BE2C (cell line): ENCODE data around the gene KCNG2.

Experiments used
- DNase-seq: peaks from one replicate; pipeline ENCODE4 v3.0.0-alpha.2; 2020
- H3K27me3 ChIP-seq: fragments of 250-450 bp; sonication (Bioruptor Pico); 2 replicates; pipeline ENCODE4 v1.5.1; 2020; ENCODE audit warnings: mild to moderate bottlenecking
- H3K36me3 ChIP-seq: fragments of 250-450 bp; sonication (Bioruptor Pico); 2 replicates; pipeline ENCODE4 v1.5.1; 2020; ENCODE audit warnings: mild to moderate bottlenecking
- H3K4me1 ChIP-seq: fragments of 250-450 bp; sonication (Bioruptor Pico); 2 replicates; pipeline ENCODE4 v1.5.1; 2020
- H3K4me3 ChIP-seq: 2 replicates; pipeline ENCODE4 v1.5.1; 2011; ENCODE audit warnings: low read depth, low read length
- H3K9me3 ChIP-seq: fragments of 250-450 bp; sonication (Bioruptor Pico); 2 replicates; pipeline ENCODE4 v1.5.1; 2020
- TF ChIP-seq, protein P1 (sequence below): IDR thresholded peaks from 2 replicates; pipeline ENCODE4 v1.5.1; 2012; ENCODE audit warnings: mild to moderate bottlenecking, low read depth, low read length

KCNG2 gene

DNA sequence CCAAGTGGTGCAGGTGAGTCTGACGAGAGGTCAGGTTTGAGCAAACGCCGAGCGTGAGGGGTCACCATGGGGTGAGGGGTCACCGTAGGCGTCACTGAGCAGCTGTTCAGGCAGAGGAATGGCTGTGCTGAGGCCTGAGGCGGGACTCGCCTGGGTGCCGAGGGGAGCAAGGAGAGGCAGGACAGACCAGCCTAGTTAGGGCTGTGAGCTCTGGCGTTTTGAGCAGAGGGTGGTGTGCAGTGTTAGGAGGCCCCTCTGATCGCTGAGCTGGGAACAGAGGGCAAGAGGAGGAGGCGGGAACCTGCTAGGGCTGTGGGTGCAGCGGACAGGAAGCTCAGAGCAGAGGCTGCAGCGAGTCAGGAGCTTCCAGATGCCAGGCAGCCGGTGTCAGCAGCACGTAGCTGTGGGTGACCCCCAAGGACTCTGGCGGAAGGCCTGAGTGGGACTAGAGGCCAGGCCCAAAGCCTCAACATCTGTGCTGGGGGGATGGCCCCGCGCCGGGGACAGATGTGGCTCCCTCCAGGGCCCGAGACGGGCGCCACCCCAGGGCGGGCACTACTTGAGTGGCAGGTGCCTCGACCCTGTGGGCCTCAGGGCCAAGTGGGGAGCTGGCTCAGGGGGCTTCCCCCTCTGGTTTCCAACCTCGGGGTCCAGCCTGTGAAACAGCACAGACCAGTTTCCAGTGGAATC, 55.7 kb downstream of the KCNG2 start:
- Histone ChIP-seq H3K4me3 (no peak overlapping the region), H3K9me3 (no peaks in the 10 kb centered on the region), H3K27me3 (no peaks in the 10 kb centered on the region), H3K4me1 (no peaks in the 10 kb centered on the region), H3K36me3 (no peaks in the 10 kb centered on the region)
- TF ChIP-seq, protein P1, sequence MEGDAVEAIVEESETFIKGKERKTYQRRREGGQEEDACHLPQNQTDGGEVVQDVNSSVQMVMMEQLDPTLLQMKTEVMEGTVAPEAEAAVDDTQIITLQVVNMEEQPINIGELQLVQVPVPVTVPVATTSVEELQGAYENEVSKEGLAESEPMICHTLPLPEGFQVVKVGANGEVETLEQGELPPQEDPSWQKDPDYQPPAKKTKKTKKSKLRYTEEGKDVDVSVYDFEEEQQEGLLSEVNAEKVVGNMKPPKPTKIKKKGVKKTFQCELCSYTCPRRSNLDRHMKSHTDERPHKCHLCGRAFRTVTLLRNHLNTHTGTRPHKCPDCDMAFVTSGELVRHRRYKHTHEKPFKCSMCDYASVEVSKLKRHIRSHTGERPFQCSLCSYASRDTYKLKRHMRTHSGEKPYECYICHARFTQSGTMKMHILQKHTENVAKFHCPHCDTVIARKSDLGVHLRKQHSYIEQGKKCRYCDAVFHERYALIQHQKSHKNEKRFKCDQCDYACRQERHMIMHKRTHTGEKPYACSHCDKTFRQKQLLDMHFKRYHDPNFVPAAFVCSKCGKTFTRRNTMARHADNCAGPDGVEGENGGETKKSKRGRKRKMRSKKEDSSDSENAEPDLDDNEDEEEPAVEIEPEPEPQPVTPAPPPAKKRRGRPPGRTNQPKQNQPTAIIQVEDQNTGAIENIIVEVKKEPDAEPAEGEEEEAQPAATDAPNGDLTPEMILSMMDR: no peak
- no peak for DNase-seq

DNA sequence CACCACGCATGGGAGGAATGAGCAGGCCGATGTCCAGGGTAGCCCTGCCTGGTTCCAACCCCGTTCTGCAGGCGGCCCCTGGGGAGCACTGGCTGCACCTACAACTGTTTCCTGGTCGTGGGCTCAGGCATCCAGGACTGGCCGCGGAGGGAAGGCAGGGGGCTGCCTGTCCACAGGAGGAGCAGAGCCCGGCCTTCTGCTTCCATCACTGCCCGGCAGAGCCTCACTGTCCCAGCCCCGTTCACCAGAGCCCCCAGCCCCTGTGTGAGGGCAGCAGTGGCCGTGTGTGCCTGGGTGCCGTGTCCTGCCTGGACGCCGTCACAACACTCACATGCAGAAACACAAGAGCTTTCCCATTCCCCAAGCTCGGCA, 56.2 kb downstream of the KCNG2 start:
- Histone ChIP-seq H3K27me3 (no peaks in the 10 kb centered on the region), H3K4me3 (no peak overlapping the region), H3K9me3 (no peaks in the 10 kb centered on the region), H3K4me1 (no peaks in the 10 kb centered on the region), H3K36me3 (no peaks in the 10 kb centered on the region)
- TF ChIP-seq, protein P1: no peak
- no peak for DNase-seq

DNA sequence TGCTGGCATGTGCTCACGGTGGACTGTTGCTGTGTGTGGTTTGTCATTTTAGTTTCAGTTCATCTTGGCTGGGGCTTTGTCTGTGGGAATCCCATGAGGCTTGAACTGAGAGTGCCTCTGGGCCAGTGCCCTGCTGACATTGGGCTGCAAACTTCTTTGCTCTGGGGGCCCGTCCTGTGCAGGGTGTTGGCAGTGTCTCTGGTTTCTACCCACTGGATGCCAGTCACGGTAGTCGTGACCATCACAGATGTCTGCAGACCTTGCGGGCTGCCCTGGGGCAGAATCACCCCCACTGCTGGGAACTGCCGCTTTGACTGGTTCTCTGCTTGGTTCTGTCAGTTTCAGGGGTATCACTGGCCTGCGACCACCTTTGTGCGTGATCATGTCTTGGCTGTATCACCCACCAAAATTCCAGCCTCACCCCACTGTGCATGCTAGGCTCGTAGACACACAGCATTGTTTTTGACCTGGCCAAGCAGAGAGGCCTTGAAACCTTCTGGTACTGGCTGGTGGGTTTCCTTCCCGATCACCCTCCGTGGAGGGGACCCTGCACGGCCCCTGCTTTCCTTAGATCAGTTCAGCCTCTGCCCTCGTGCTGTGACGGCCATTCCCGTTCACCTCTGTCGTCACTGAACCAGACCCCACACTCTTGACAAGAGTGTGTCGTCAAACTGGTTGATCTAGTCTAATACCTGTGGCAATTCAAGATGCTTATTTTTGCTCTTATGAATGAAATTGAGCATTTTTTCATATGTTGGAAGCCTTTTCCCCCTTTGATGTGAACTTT, 57.6 kb downstream of the KCNG2 start:
- H3K4me3 ChIP-seq: no peak overlapping the region

DNA sequence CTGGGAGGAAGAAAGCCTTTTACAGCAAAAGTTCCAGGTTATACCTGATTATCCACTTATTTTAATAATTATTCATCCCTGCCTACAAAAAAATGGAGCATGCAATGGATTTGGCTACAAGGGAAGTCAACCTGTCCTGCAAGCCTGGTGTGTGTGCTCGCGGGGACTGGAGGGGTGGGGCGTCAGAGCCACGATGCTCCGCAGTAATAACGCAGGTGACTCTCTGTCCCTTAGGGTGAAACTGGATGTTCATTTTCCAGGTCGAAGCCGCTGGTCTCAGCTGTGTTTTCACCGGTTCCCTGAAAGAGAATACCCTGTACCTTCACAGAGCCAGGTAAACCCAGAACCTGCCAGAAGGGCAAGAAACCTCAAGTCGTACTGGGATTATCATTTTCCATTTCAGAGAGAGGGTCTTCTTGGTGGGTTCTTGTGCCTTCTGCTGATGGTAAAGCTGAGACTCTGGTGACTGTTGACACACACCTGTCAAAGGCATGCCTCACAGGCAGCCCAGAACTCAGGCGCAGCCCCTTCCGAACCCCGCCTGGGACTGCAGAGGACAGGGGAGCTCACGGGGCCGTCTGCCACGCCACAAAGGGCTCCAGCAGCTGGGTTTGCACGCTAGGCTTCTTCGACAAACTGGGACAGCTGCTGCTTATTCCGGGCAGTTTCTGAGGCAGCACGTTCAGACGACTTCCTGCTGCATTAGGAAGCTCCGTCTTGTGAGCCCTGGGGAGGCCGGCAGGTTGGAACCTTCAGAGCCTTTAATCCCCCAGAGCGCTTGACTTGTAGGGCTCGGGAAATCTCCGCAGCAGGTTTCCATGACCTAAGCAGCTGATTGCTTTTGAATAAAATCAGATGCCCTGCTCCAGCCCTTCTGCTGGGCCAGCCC, 58.6 kb downstream of the KCNG2 start:
- no peak for DNase-seq
- no peak overlapping the region for H3K4me3 ChIP-seq

More for the DNA sequence above, 57.6 kb downstream of the KCNG2 start:
- Histone ChIP-seq H3K36me3 (no peaks in the 10 kb centered on the region), H3K4me1 (no peaks in the 10 kb centered on the region), H3K9me3 (no peaks in the 10 kb centered on the region), H3K27me3 (no peaks in the 10 kb centered on the region)
- TF ChIP-seq, protein P1: no peak
- no peak for DNase-seq

DNA sequence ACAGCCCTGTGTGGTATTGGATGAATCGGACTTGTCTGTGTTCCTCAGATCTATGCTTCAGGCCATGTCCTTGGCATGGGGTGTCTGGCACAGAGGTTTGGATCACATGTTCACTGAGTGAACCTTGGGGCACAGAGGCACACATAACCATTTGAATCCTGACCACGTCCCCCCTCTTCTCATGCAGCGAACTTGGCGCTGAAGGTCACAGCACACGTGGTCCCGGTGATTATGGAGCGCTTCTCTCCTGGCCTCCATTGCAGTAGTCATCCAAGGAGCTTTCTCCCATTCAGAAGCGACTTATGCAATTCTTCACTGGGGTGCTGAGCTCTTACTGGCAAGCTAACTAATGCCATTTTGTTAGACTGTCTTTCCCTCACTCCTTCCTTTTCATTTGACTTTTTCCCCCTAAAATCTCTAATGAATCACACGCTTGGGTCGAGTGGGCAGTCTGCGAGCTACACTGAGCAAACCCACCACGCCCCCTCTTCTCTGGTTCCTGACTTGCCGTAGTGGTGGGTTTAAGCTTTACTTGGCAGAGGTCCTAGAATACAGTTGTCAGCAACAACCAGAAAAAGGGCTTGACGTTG, 59.4 kb downstream of the KCNG2 start:
- Histone ChIP-seq H3K4me3 (no peak overlapping the region), H3K9me3 (no peaks in the 10 kb centered on the region), H3K36me3 (no peaks in the 10 kb centered on the region), H3K4me1 (no peaks in the 10 kb centered on the region), H3K27me3 (no peaks in the 10 kb centered on the region)
- no peak for DNase-seq
- TF ChIP-seq, protein P1: no peak

More for the DNA sequence above, 58.6 kb downstream of the KCNG2 start:
- Histone ChIP-seq H3K9me3 (no peaks in the 10 kb centered on the region), H3K4me1 (no peaks in the 10 kb centered on the region), H3K36me3 (no peaks in the 10 kb centered on the region), H3K27me3 (no peaks in the 10 kb centered on the region)
- TF ChIP-seq, protein P1: no peak
